KMS-11 (cell line): Measurements from ENCODE around the gene THOC7.

Source experiments
- H2AFZ ChIP-seq: fragments of 200-600 bp; sonication (generic); 2 replicates; pipeline ENCODE4 v1.6.1; 2016; ENCODE audit warnings: antibody characterized with exemption, mixed run types, low read depth
- H3K27ac ChIP-seq: fragments of 200-600 bp; sonication (generic); 2 replicates; pipeline ENCODE4 v1.6.1; 2016; ENCODE audit warnings: mild to moderate bottlenecking, mixed run types
- H3K27me3 ChIP-seq: fragments of 200-600 bp; sonication (generic); 2 replicates; pipeline ENCODE4 v1.6.1; 2017; ENCODE audit warnings: mild to moderate bottlenecking, low read depth, mixed run types, moderate library complexity; ENCODE audit not compliant: insufficient read depth
- H3K36me3 ChIP-seq: fragments of 200-600 bp; sonication (generic); 2 replicates; pipeline ENCODE4 v1.6.1; 2017; ENCODE audit warnings: mild to moderate bottlenecking, mixed run types; ENCODE audit not compliant: insufficient read depth
- H3K4me1 ChIP-seq: fragments of 200-600 bp; sonication (generic); 2 replicates; pipeline ENCODE4 v1.6.1; 2016; ENCODE audit warnings: mild to moderate bottlenecking, low read depth, mixed run types; ENCODE audit not compliant: poor library complexity, severe bottlenecking
- H3K4me2 ChIP-seq: fragments of 200-600 bp; sonication (generic); 2 replicates; pipeline ENCODE4 v1.7.0; 2016; ENCODE audit warnings: mild to moderate bottlenecking, mixed run types
- H3K4me3 ChIP-seq: fragments of 200-600 bp; sonication (generic); IDR thresholded peaks from 2 replicates; pipeline ENCODE4 v1.6.1; 2017; ENCODE audit warnings: low read depth, low read length, mixed read lengths; ENCODE audit not compliant: insufficient read depth
- H3K79me2 ChIP-seq: fragments of 200-600 bp; sonication (generic); 2 replicates; pipeline ENCODE4 v1.6.1; 2016; ENCODE audit warnings: low read depth, mixed run types; ENCODE audit not compliant: insufficient read depth
- H3K9ac ChIP-seq: fragments of 200-600 bp; sonication (generic); 2 replicates; pipeline ENCODE4 v1.6.1; 2016; ENCODE audit warnings: mild to moderate bottlenecking, mixed run types
- H4K20me1 ChIP-seq: fragments of 200-600 bp; sonication (generic); 2 replicates; pipeline ENCODE4 v1.6.1; 2016; ENCODE audit warnings: mild to moderate bottlenecking, mixed run types; ENCODE audit not compliant: insufficient read depth
- CTCF ChIP-seq: fragments of 200-600 bp; sonication (generic); conservative IDR thresholded peaks from 2 replicates; pipeline ENCODE4 v1.6.1; 2017; ENCODE audit warnings: low read depth, mild to moderate bottlenecking, antibody characterized with exemption, low read length, moderate library complexity, mixed read lengths

Gene THOC7

DNA sequence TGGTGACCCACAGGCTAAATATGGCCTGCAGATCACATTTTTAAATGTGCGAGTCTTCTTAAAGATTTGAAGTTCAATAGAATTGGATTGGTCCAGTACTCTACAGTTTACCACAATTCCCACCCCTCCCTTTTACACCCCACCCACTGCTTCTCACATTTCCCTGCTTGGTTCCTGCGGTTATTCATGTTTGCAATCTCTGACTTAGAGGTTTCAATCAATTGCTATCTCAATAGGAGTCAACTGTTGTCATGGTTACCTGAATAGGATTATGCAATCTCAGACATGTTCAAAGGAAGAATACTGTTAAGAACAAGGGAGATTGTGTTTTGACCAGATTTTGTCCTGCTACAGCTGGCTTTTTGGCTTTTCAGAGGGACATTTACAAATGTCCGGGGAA lies 49.4 kb downstream of the THOC7 start:
- Histone ChIP-seq H3K27ac (no peak overlapping the region), H3K27me3 (no peaks in the 10 kb centered on the region), H3K4me3 (no peak overlapping the region), H2AFZ (no peak overlapping the region), H3K36me3 (no peaks in the 10 kb centered on the region), H3K4me1 (no peaks in the 10 kb centered on the region), H4K20me1 (no peaks in the 10 kb centered on the region), H3K4me2 (no peak overlapping the region), H3K79me2 (no peaks in the 10 kb centered on the region), H3K9ac (no peak overlapping the region)
- no peak for TF ChIP-seq CTCF

- Histone ChIP-seq H4K20me1 (no peaks in the 10 kb centered on the region), H3K4me1 (no peaks in the 10 kb centered on the region), H3K4me3 (no peak overlapping the region), H2AFZ (no peak overlapping the region), H3K9ac (no peak overlapping the region), H3K79me2 (no peaks in the 10 kb centered on the region), H3K4me2 (no peak overlapping the region), H3K27me3 (no peaks in the 10 kb centered on the region), H3K36me3 (no peaks in the 10 kb centered on the region), H3K27ac (no peak overlapping the region)
- TF ChIP-seq CTCF: no peak
Observed at GRCh38 chr3:63809607-63810006, 54.0 kb downstream of the THOC7 start.

DNA sequence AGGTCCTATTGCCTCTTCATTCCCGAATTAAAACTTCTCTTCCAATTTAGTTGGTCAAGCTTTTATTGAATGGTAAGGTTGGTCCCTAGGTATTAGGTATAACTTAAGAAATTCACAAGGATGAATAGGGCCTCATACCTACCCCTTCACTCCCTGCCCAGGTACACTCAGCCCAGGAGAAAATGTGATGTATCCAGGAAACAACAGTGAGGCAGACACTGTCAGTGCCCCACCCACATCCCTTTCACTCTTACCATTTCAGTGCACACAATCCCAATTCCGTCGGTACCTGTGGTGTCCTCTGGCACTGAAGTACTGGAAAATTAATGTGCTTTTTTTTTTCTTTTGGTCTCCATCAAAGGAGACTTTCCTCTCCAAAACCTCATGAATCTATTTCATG lies 55.0 kb downstream of the THOC7 start:
- no peak for TF ChIP-seq CTCF
- Histone ChIP-seq H3K4me3 (no peak overlapping the region), H3K36me3 (no peaks in the 10 kb centered on the region), H2AFZ (no peak overlapping the region), H3K27me3 (no peaks in the 10 kb centered on the region), H3K4me1 (no peaks in the 10 kb centered on the region), H3K4me2 (no peak overlapping the region), H3K27ac (no peak overlapping the region), H3K9ac (no peak overlapping the region), H3K79me2 (no peaks in the 10 kb centered on the region), H4K20me1 (no peaks in the 10 kb centered on the region)

- no peaks in the 10 kb centered on the region for H3K36me3 ChIP-seq
- no peak overlapping the region for H2AFZ ChIP-seq
- no peak overlapping the region for H3K4me2 ChIP-seq
- no peak for TF ChIP-seq CTCF
- H3K9ac ChIP-seq: no peak overlapping the region
- H3K27me3 ChIP-seq: no peaks in the 10 kb centered on the region
- H3K4me3 ChIP-seq: no peak overlapping the region
- H3K27ac ChIP-seq: no peak overlapping the region
- H4K20me1 ChIP-seq: no peaks in the 10 kb centered on the region
- H3K4me1 ChIP-seq: no peaks in the 10 kb centered on the region
- no peaks in the 10 kb centered on the region for H3K79me2 ChIP-seq
Observed at GRCh38 chr3:63807961-63808565, 55.5 kb downstream of the THOC7 start.
